HEK293T (cell line): ENCODE data around the gene STX19.
"Not testable (repeated sequence)": the region's sequence is repeated elsewhere in the genome, so short reads cannot be mapped to it uniquely, and the experiment has no call there.

Source experiments
- CTCF ChIA-PET: fragments of 350-600 bp; formaldehyde crosslinking; extraction: SDS; loops from one replicate; lab custom pipeline; 2021; ENCODE audit warnings: antibody characterized with exemption, inconsistent platforms; lab: Yijun Ruan, JAX
- POLR2A ChIA-PET: fragments of 350-600 bp; formaldehyde crosslinking; extraction: SDS; loops from one replicate; lab custom pipeline; 2020; ENCODE audit warnings: antibody characterized with exemption, inconsistent platforms; lab: Yijun Ruan, JAX
- DNase-seq: peaks from one replicate; pipeline ENCODE4 v3.0.0; 2012; ENCODE audit warnings: mixed read lengths; ENCODE audit errors: extremely low spot score
- ARNT ChIP-seq: fragments of 450-650 bp; IDR thresholded peaks from 2 replicates; pipeline ENCODE4 v1.6.1; 2017; ENCODE audit warnings: mild to moderate bottlenecking
- BHLHE40 ChIP-seq: fragments of 450-650 bp; IDR thresholded peaks from 2 replicates; pipeline ENCODE4 v1.6.1; 2016; ENCODE audit warnings: mild to moderate bottlenecking, moderate library complexity, borderline replicate concordance
- CTBP1 ChIP-seq: fragments of 450-650 bp; IDR thresholded peaks from 2 replicates; pipeline ENCODE4 v1.6.1; 2016; ENCODE audit warnings: borderline replicate concordance
- ELF4 ChIP-seq: fragments of 450-650 bp; IDR thresholded peaks from 2 replicates; pipeline ENCODE4 v1.6.1; 2017; ENCODE audit warnings: antibody characterized with exemption
- FOXA1 ChIP-seq: fragments of 450-650 bp; IDR thresholded peaks from 2 replicates; pipeline ENCODE4 v1.6.1; 2016; ENCODE audit warnings: mild to moderate bottlenecking
- FOXK2 ChIP-seq: fragments of 450-650 bp; IDR thresholded peaks from 2 replicates; pipeline ENCODE4 v1.6.1; 2016; ENCODE audit warnings: mild to moderate bottlenecking
- FOXM1 ChIP-seq: fragments of 450-650 bp; IDR thresholded peaks from 2 replicates; pipeline ENCODE4 v1.6.1; 2017; ENCODE audit warnings: mild to moderate bottlenecking, borderline replicate concordance
- HDGF ChIP-seq: fragments of 450-650 bp; IDR thresholded peaks from 2 replicates; pipeline ENCODE4 v1.6.1; 2017; ENCODE audit warnings: antibody characterized with exemption, borderline replicate concordance
- L3MBTL2 ChIP-seq: fragments of 450-650 bp; conservative IDR thresholded peaks from 2 replicates; pipeline ENCODE4 v1.6.1; 2016; ENCODE audit warnings: mild to moderate bottlenecking
- LEF1 ChIP-seq: fragments of 450-650 bp; IDR thresholded peaks from 2 replicates; pipeline ENCODE4 v1.6.1; 2017; ENCODE audit warnings: mild to moderate bottlenecking, borderline replicate concordance
- NFRKB ChIP-seq: fragments of 450-650 bp; IDR thresholded peaks from 2 replicates; pipeline ENCODE4 v1.6.1; 2016; ENCODE audit warnings: mild to moderate bottlenecking, moderate library complexity
- SP1 ChIP-seq: fragments of 450-650 bp; IDR thresholded peaks from 2 replicates; pipeline ENCODE4 v1.6.1; 2017
- SUZ12 ChIP-seq: fragments of 450-650 bp; IDR thresholded peaks from 2 replicates; pipeline ENCODE4 v1.6.1; 2016; ENCODE audit warnings: mild to moderate bottlenecking
- TARDBP ChIP-seq: fragments of 450-650 bp; IDR thresholded peaks from 2 replicates; pipeline ENCODE4 v1.6.1; 2016
- ZNF384 ChIP-seq: fragments of 450-650 bp; IDR thresholded peaks from 2 replicates; pipeline ENCODE4 v1.6.1; 2016
- TF ChIP-seq, protein P1 (sequence below): fragments of 450-650 bp; IDR thresholded peaks from 2 replicates; pipeline ENCODE4 v1.6.1; 2016

The STX19 gene

DNA sequence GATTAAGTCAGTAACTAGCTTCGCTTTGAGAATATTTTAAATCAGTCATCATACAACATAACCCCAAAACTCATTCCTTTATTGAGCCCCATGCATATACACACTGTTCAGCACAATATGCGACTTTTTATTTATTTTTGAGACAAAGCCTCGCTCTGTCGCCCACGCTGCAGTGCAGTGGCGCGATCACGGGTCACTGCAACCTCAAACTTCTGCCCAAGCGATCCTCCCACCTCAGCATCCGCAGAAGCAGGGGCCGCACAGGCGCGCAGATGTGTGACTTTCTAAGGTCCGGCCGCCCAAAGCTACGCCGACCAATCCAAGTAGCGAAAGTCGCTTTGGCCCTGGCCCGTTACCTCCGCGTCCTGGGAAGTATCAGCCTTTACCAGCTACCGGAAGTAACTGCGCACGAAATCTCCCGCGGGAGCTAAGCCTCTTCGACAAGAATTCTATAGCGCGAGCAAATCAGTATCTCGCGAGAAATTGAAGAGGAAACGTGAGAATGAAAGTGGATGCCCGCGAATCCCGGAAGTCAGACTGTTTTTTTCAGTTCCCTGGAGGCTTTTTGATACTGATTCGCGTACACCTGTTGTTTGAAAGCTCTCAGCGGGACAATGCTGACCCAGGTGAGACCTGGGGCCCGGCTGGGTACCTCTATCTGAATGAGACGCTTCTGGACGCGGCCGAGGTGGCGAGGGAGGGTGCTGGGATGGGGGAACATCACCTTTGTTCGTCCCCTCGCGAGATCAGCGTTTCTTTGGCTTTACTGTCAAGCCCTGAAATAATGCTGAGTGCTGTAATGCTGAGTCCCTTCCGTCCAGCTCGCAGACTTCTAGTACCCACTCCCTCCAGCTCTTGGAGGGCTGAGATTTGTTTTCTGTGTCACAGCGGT lies 34.4 kb upstream of the STX19 start, which contains the start of the genes DHFR2 and NSUN3:
DHFR2 (minus strand) TSS at position 404 of the 892 bp plus-strand sequence. CDS start 1,405 bp downstream, outside the sequence.
NSUN3 (plus strand) TSS at position 549 of the 892 bp plus-strand sequence; CDS start at position 615, 66 bp downstream.
- TF ChIP-seq FOXM1, result no peak
- TF ChIP-seq ARNT, result no peak
- peak; percentile 97 for TF ChIP-seq ELF4
- TF ChIP-seq FOXA1, result no peak
- TF ChIP-seq BHLHE40, result no peak
- TF ChIP-seq, protein P1, sequence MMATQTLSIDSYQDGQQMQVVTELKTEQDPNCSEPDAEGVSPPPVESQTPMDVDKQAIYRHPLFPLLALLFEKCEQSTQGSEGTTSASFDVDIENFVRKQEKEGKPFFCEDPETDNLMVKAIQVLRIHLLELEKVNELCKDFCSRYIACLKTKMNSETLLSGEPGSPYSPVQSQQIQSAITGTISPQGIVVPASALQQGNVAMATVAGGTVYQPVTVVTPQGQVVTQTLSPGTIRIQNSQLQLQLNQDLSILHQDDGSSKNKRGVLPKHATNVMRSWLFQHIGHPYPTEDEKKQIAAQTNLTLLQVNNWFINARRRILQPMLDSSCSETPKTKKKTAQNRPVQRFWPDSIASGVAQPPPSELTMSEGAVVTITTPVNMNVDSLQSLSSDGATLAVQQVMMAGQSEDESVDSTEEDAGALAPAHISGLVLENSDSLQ, result no peak
- TF ChIP-seq NFRKB, result no peak
- TF ChIP-seq L3MBTL2, result peak; percentile 81
- TF ChIP-seq ZNF384, result 0 out of 2 replicates have a peak, but pooled peaks have one; percentile 5
- no peak for TF ChIP-seq CTBP1
- TF ChIP-seq SP1, result no peak; the same call in 1 of the 2 replicates
- no peak for TF ChIP-seq LEF1
- TF ChIP-seq TARDBP, result no peak
- TF ChIP-seq FOXK2, result no peak
- no peak for TF ChIP-seq SUZ12
- no peak for TF ChIP-seq HDGF
- peak; percentile 82 for DNase-seq
- ChIA-PET POLR2A (interaction anchor here (0.6 to 2.8 kb wide), 39 partner anchors 8 to 114 kb away, joined by 3 to 14 read pairs (median 5); partner anchors contain the start of genes ARL13B, PROS1 and STX19), CTCF (no interaction called here)

GRCh38 chr3:94061297-94061696 lies 32.9 kb upstream of the STX19 start:
- POLR2A ChIA-PET, result interaction anchor here (1.1 to 2.8 kb wide), 2 partner anchors 43 to 88 kb away, joined by 3 to 11 read pairs; partner anchors contain the start of gene PROS1
- no peak for TF ChIP-seq SUZ12
- no peak for TF ChIP-seq BHLHE40
- TF ChIP-seq ARNT, result no peak
- no peak for TF ChIP-seq ZNF384
- no peak for TF ChIP-seq CTBP1
- TF ChIP-seq LEF1, result no peak
- no peak for TF ChIP-seq NFRKB
- no peak for TF ChIP-seq FOXA1
- no peak for TF ChIP-seq FOXM1
- no peak for TF ChIP-seq FOXK2
- no peak for TF ChIP-seq L3MBTL2
- TF ChIP-seq ELF4, result no peak
- TF ChIP-seq SP1, result no peak
- no peak for TF ChIP-seq HDGF
- TF ChIP-seq, protein P1, result no peak
- DNase-seq, result no peak
- CTCF ChIA-PET, result no interaction called here

GRCh38 chr3:94050546-94050945 lies 22.1 kb upstream of the STX19 start:
- ChIA-PET POLR2A (interaction anchor here (1.7 kb wide), 1 partner anchor 12 kb away, joined by 4 read pairs; the partner anchor contains the start of genes DHFR2 and NSUN3), CTCF (no interaction called here)
- no peak for DNase-seq
- no peak for TF ChIP-seq TARDBP
- no peak for TF ChIP-seq FOXA1
- no peak for TF ChIP-seq BHLHE40
- no peak for TF ChIP-seq CTBP1
- no peak for TF ChIP-seq ZNF384
- no peak for TF ChIP-seq HDGF
- no peak for TF ChIP-seq L3MBTL2
- TF ChIP-seq NFRKB, result no peak
- no peak for TF ChIP-seq SP1
- TF ChIP-seq LEF1, result no peak
- TF ChIP-seq ARNT, result no peak
- no peak for TF ChIP-seq SUZ12
- TF ChIP-seq FOXM1, result no peak
- TF ChIP-seq FOXK2, result no peak
- TF ChIP-seq ELF4, result no peak
- TF ChIP-seq, protein P1, result no peak

GRCh38 chr3:94049267-94049666 lies 20.9 kb upstream of the STX19 start:
- POLR2A ChIA-PET, result no interaction called here
- TF ChIP-seq TARDBP (no peak), L3MBTL2 (no peak), LEF1 (no peak), ARNT (no peak)
- TF ChIP-seq, protein P1, result no peak
- DNase-seq, result no peak
- CTCF ChIA-PET, result no interaction called here

GRCh38 chr3:94046533-94046932 lies 18.1 kb upstream of the STX19 start:
- TF ChIP-seq TARDBP (no peak), L3MBTL2 (no peak), CTBP1 (no peak), NFRKB (no peak), BHLHE40 (no peak), SUZ12 (no peak), FOXA1 (no peak), ELF4 (no peak)
- no peak for DNase-seq
- POLR2A ChIA-PET, result interaction anchor here (1.5 kb wide), 1 partner anchor 16 kb away, joined by 3 read pairs; the partner anchor contains the start of genes DHFR2 and NSUN3
- CTCF ChIA-PET, result no interaction called here

GRCh38 chr3:94044100-94044936 lies 15.9 kb upstream of the STX19 start:
- CTCF ChIA-PET, DNase-seq, POLR2A ChIA-PET: not testable (repeated sequence)
